ENCODE data around the gene AUH.

The AUH gene

DNA sequence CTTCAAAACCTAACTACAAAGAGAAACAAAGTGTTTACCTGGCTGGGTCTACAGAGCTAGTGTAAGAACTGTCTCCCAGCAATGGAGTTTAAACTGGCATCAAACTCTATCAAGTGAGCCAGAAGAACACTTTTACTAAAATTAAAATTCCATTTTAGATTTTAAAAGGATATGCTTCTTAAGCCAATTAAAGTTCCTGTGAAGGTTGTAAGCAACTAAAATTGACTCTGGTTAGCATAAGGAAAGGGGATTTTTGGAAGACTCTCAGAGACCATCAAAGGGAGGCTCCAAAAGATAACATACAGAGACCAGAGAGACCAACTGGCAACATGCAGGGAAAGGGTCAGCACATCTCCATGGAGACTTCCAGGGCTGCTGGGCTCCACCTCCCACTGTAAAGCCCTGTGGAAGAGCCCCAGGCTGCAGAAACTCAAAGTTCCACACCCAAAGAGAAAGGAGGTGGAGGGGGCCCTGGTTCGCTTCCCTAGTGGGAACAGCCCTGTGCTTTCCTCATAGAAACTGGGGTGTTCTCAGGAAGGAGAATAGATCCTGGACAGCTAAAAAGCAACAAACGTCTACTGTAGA lies 91.7 kb downstream of the AUH start:
- no peak overlapping the region for H2BK5ac ChIP-seq (ENCODE audit: low read depth, low read length, poor library complexity, severe bottlenecking)
- H2BK15ac ChIP-seq (ENCODE audit: low read depth, poor library complexity, severe bottlenecking) = no peak overlapping the region
- no peak overlapping the region for H3K4me2 ChIP-seq (ENCODE audit: low read length, poor library complexity, severe bottlenecking)
- no peak overlapping the region for H3K18ac ChIP-seq (ENCODE audit: low read depth in 1 of 2, low read length in 2 of 2)
- H3K27me3 ChIP-seq (ENCODE audit: control insufficient read depth in 1 of 2, insufficient read depth in 1 of 2, low read length in 2 of 2) = no peaks in the 10 kb centered on the region
- H3K27ac ChIP-seq (ENCODE audit: low read length, poor library complexity, severe bottlenecking) = no peak overlapping the region
- peaks cover 0 to 3% of the 10 kb centered on the region in 2 experiments for H3K36me3 ChIP-seq (ENCODE audit: control insufficient read depth in 1 of 2, insufficient read depth in 2 of 2, low read depth in 1 of 2, low read length in 2 of 2)
- H3K4ac ChIP-seq (ENCODE audit: low read depth in 1 of 2, low read length in 2 of 2) = no peak overlapping the region
- H3K9me3 ChIP-seq (ENCODE audit: control insufficient read depth, low read length) = no peaks in the 10 kb centered on the region
- H2BK12ac ChIP-seq (ENCODE audit: low read length in 2 of 2) = no peak overlapping the region
- H3K9ac ChIP-seq (ENCODE audit: low read length) = no peak overlapping the region
- H2AK5ac ChIP-seq (ENCODE audit: low read length, severe bottlenecking) = no peak overlapping the region
- no peak overlapping the region for H3K14ac ChIP-seq (ENCODE audit: low read length in 2 of 2)
- H3K23ac ChIP-seq (ENCODE audit: low read length in 2 of 2) = no peak overlapping the region
- WGBS = 100% methylated on average over 1 of the region's 2 CpGs
- H4K8ac ChIP-seq (ENCODE audit: low read length) = no peak overlapping the region
- H3K79me1 ChIP-seq (replicated peaks; ENCODE audit: low read length, poor library complexity, severe bottlenecking) = peaks cover 2% of the 10 kb centered on the region
- H3K4me3 ChIP-seq (ENCODE audit: insufficient read depth in 1 of 2, low read depth in 1 of 2, low read length in 2 of 2) = no peak overlapping the region
- DNase-seq = no peak
- no peak overlapping the region for H2AFZ ChIP-seq (ENCODE audit: low read depth, low read length)
- no peak overlapping the region for H4K91ac ChIP-seq (ENCODE audit: low read length)
- no peak overlapping the region for H2BK120ac ChIP-seq (ENCODE audit: low read depth, low read length)
- H3K4me1 ChIP-seq (ENCODE audit: control insufficient read depth, insufficient read depth, low read depth, low read length) = peaks cover under 1% of the 10 kb centered on the region

DNA sequence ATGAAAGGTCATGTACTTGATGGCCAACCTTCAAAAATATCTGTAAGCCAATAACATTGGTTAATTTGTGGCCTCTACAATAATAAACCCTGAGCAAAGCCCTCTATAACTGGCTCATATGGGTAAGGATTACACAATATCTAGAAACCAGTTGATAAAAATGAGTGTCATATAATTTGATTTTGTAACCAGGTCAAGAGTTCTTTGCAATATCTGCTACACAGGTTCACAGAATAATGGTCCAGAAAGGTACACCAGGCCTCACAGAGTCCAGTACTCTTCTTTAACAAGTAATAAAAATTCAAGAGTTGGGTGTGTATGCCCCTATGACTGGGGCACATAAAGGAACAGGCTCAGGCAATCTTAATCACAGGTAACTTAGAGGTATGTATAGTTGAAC lies 95.3 kb downstream of the AUH start:
- H2BK120ac ChIP-seq (ENCODE audit: low read depth, low read length) = no peak overlapping the region
- H3K23ac ChIP-seq (ENCODE audit: low read length in 2 of 2) = no peak overlapping the region
- no peak overlapping the region for H2BK12ac ChIP-seq (ENCODE audit: low read length in 2 of 2)
- H3K4me1 ChIP-seq (ENCODE audit: control insufficient read depth, insufficient read depth, low read depth, low read length) = no peaks in the 10 kb centered on the region
- H2BK5ac ChIP-seq (ENCODE audit: low read depth, low read length, poor library complexity, severe bottlenecking) = no peak overlapping the region
- H3K27ac ChIP-seq (ENCODE audit: low read length, poor library complexity, severe bottlenecking) = no peak overlapping the region
- H3K9ac ChIP-seq (ENCODE audit: low read length) = no peak overlapping the region
- no peak for DNase-seq
- H3K4me2 ChIP-seq (ENCODE audit: low read length, poor library complexity, severe bottlenecking) = no peak overlapping the region
- no peak overlapping the region for H3K4me3 ChIP-seq (ENCODE audit: insufficient read depth in 1 of 2, low read depth in 1 of 2, low read length in 2 of 2)
- peaks cover 0 to 3% of the 10 kb centered on the region in 2 experiments for H3K36me3 ChIP-seq (ENCODE audit: control insufficient read depth in 1 of 2, insufficient read depth in 2 of 2, low read depth in 1 of 2, low read length in 2 of 2)
- no peak overlapping the region for H3K14ac ChIP-seq (ENCODE audit: low read length in 2 of 2)
- H2BK15ac ChIP-seq (ENCODE audit: low read depth, poor library complexity, severe bottlenecking) = no peak overlapping the region
- no peak overlapping the region for H2AK5ac ChIP-seq (ENCODE audit: low read length, severe bottlenecking)
- H3K27me3 ChIP-seq (ENCODE audit: control insufficient read depth in 1 of 2, insufficient read depth in 1 of 2, low read length in 2 of 2) = no peaks in the 10 kb centered on the region
- H2AFZ ChIP-seq (ENCODE audit: low read depth, low read length) = no peak overlapping the region
- H4K8ac ChIP-seq (ENCODE audit: low read length) = no peak overlapping the region
- H3K18ac ChIP-seq (ENCODE audit: low read depth in 1 of 2, low read length in 2 of 2) = no peak overlapping the region
- no peak overlapping the region for H4K91ac ChIP-seq (ENCODE audit: low read length)
- no peaks in the 10 kb centered on the region for H3K9me3 ChIP-seq (ENCODE audit: control insufficient read depth, low read length)
- H3K79me1 ChIP-seq (replicated peaks; ENCODE audit: low read length, poor library complexity, severe bottlenecking) = peaks cover 2% of the 10 kb centered on the region
- H3K4ac ChIP-seq (ENCODE audit: low read depth in 1 of 2, low read length in 2 of 2) = no peak overlapping the region

DNA sequence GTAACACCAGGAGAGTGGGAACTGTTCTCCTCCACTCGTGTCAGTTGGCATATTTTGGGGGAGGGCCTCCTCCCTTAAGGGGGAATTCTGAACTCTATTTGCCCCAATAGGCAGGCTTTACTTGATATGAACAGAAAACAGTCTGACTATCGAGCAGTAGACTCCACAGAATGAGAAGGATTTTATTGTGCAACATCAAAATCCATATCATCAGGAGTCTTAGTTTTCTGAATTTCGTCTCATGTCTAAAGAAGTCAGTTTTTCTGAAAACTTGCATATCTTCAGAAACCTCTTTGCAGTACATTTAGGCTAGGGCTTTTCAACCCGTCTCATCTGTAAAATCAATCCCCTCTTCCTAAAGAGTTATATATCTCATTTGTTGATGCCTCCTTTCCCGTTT lies 96.2 kb downstream of the AUH start:
- no peak overlapping the region for H2BK120ac ChIP-seq (ENCODE audit: low read depth, low read length)
- no peak overlapping the region for H2BK12ac ChIP-seq (ENCODE audit: low read length in 2 of 2)
- H3K18ac ChIP-seq (ENCODE audit: low read depth in 1 of 2, low read length in 2 of 2) = no peak overlapping the region
- no peak overlapping the region for H3K14ac ChIP-seq (ENCODE audit: low read length in 2 of 2)
- no peak overlapping the region for H4K91ac ChIP-seq (ENCODE audit: low read length)
- no peaks in the 10 kb centered on the region for H3K4me1 ChIP-seq (ENCODE audit: control insufficient read depth, insufficient read depth, low read depth, low read length)
- no peak overlapping the region for H2AK5ac ChIP-seq (ENCODE audit: low read length, severe bottlenecking)
- H3K79me1 ChIP-seq (replicated peaks; ENCODE audit: low read length, poor library complexity, severe bottlenecking) = peaks cover 2% of the 10 kb centered on the region
- peaks cover 0 to 3% of the 10 kb centered on the region in 2 experiments for H3K36me3 ChIP-seq (ENCODE audit: control insufficient read depth in 1 of 2, insufficient read depth in 2 of 2, low read depth in 1 of 2, low read length in 2 of 2)
- H3K27me3 ChIP-seq (ENCODE audit: control insufficient read depth in 1 of 2, insufficient read depth in 1 of 2, low read length in 2 of 2) = no peaks in the 10 kb centered on the region
- H2AFZ ChIP-seq (ENCODE audit: low read depth, low read length) = no peak overlapping the region
- no peak overlapping the region for H4K8ac ChIP-seq (ENCODE audit: low read length)
- no peak overlapping the region for H3K4me2 ChIP-seq (ENCODE audit: low read length, poor library complexity, severe bottlenecking)
- no peaks in the 10 kb centered on the region for H3K9me3 ChIP-seq (ENCODE audit: control insufficient read depth, low read length)
- H2BK5ac ChIP-seq (ENCODE audit: low read depth, low read length, poor library complexity, severe bottlenecking) = no peak overlapping the region
- H3K9ac ChIP-seq (ENCODE audit: low read length) = no peak overlapping the region
- H3K4ac ChIP-seq (ENCODE audit: low read depth in 1 of 2, low read length in 2 of 2) = no peak overlapping the region
- H3K27ac ChIP-seq (ENCODE audit: low read length, poor library complexity, severe bottlenecking) = no peak overlapping the region
- no peak overlapping the region for H2BK15ac ChIP-seq (ENCODE audit: low read depth, poor library complexity, severe bottlenecking)
- no peak for DNase-seq
- WGBS = 90% methylated on average over 4 of the region's 5 CpGs
- no peak overlapping the region for H3K4me3 ChIP-seq (ENCODE audit: insufficient read depth in 1 of 2, low read depth in 1 of 2, low read length in 2 of 2)
- no peak overlapping the region for H3K23ac ChIP-seq (ENCODE audit: low read length in 2 of 2)

DNA sequence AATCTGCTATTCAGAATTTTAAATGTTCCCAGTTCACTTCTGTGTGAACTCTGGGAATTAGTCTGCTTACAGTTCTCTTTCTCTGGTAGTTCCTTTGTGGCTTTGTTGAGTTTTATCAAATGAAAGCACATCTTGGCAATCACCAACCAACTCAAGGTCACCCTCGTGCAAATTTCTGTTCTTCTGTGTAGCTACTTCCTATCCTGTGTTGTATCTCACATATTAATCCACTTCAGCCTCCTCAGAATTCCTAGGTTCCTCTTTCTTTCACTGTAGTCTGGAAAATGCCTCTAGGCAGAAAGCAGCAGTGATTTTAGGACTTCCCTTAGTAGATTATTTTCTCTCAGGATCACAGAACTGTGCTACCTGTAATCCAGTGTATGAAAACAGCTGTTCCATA lies 100.3 kb downstream of the AUH start:
- Histone ChIP-seq H3K14ac (ENCODE audit: low read length in 2 of 2) (no peak overlapping the region), H2BK120ac (ENCODE audit: low read depth, low read length) (no peak overlapping the region), H2AK5ac (ENCODE audit: low read length, severe bottlenecking) (no peak overlapping the region), H2AFZ (ENCODE audit: low read depth, low read length) (no peak overlapping the region), H3K4me2 (ENCODE audit: low read length, poor library complexity, severe bottlenecking) (no peak overlapping the region), H3K36me3 (ENCODE audit: control insufficient read depth in 1 of 2, insufficient read depth in 2 of 2, low read depth in 1 of 2, low read length in 2 of 2) (no peaks in the 10 kb centered on the region), H4K8ac (ENCODE audit: low read length) (no peak overlapping the region), H3K4ac (ENCODE audit: low read depth in 1 of 2, low read length in 2 of 2) (no peak overlapping the region), H3K27me3 (ENCODE audit: control insufficient read depth in 1 of 2, insufficient read depth in 1 of 2, low read length in 2 of 2) (no peaks in the 10 kb centered on the region), H3K9ac (ENCODE audit: low read length) (no peak overlapping the region), H2BK5ac (ENCODE audit: low read depth, low read length, poor library complexity, severe bottlenecking) (no peak overlapping the region), H3K4me1 (ENCODE audit: control insufficient read depth, insufficient read depth, low read depth, low read length) (no peaks in the 10 kb centered on the region), H3K27ac (ENCODE audit: low read length, poor library complexity, severe bottlenecking) (no peak overlapping the region), H3K4me3 (ENCODE audit: insufficient read depth in 1 of 2, low read depth in 1 of 2, low read length in 2 of 2) (no peak overlapping the region), H3K18ac (ENCODE audit: low read depth in 1 of 2, low read length in 2 of 2) (no peak overlapping the region), H3K9me3 (ENCODE audit: control insufficient read depth, low read length) (no peaks in the 10 kb centered on the region), H2BK12ac (ENCODE audit: low read length in 2 of 2) (no peak overlapping the region), H2BK15ac (ENCODE audit: low read depth, poor library complexity, severe bottlenecking) (no peak overlapping the region), H3K79me1 (replicated peaks; ENCODE audit: low read length, poor library complexity, severe bottlenecking) (peaks cover 1% of the 10 kb centered on the region), H4K91ac (ENCODE audit: low read length) (no peak overlapping the region), H3K23ac (ENCODE audit: low read length in 2 of 2) (no peak overlapping the region)
- no peak for DNase-seq
- WGBS = 74% methylated on average over 1 of the region's 1 CpG

Measured in mesenchymal stem cell (in vitro differentiated cells and primary cell).